HL-60 (cell line): Measurements from ENCODE around the gene ZNF747.

Experiments used
- DNase-seq, 2 experiments: peaks; one replicate each; pipeline ENCODE4 v3.0.0-alpha.2; 2010 to 2020; ENCODE audit warnings: low read depth in 1 of 2, low spot score in 1 of 2
- H3K27ac ChIP-seq: fragments of 250-450 bp; sonication (Bioruptor Pico); replicated peaks from 2 replicates; pipeline ENCODE4 v1.5.1; 2020; ENCODE audit warnings: mild to moderate bottlenecking, moderate library complexity
- H3K27me3 ChIP-seq: fragments of 250-450 bp; sonication (Bioruptor Pico); 2 replicates; pipeline ENCODE4 v1.5.1; 2021; ENCODE audit warnings: mild to moderate bottlenecking, moderate library complexity; ENCODE audit not compliant: insufficient read depth, poor library complexity, severe bottlenecking
- H3K4me3 ChIP-seq: replicated peaks from 2 replicates; pipeline ENCODE4 v1.5.1; 2011; ENCODE audit warnings: mild to moderate bottlenecking, control low read depth, low read length; ENCODE audit not compliant: insufficient read depth
- GABPA ChIP-seq: IDR thresholded peaks from 2 replicates; pipeline ENCODE4 v1.6.1; 2012; ENCODE audit warnings: low read depth
- POLR2AphosphoS5 ChIP-seq: IDR thresholded peaks from 2 replicates; pipeline ENCODE4 v1.6.1; 2012; ENCODE audit warnings: low read depth
- SPI1 ChIP-seq: IDR thresholded peaks from 2 replicates; pipeline ENCODE4 v1.6.1; 2012; ENCODE audit warnings: low read depth, mild to moderate bottlenecking, borderline replicate concordance
- TF ChIP-seq, protein P1 (sequence below): IDR thresholded peaks from 2 replicates; pipeline ENCODE4 v1.6.1; 2012; ENCODE audit warnings: low read depth; ENCODE audit not compliant: insufficient replicate concordance
- TF ChIP-seq, protein P2 (sequence below): IDR thresholded peaks from one replicate; pipeline ENCODE4 v1.5.1; 2011; ENCODE audit warnings: low read length, control low read depth, inconsistent platforms; ENCODE audit not compliant: insufficient read depth

The ZNF747 gene

DNA sequence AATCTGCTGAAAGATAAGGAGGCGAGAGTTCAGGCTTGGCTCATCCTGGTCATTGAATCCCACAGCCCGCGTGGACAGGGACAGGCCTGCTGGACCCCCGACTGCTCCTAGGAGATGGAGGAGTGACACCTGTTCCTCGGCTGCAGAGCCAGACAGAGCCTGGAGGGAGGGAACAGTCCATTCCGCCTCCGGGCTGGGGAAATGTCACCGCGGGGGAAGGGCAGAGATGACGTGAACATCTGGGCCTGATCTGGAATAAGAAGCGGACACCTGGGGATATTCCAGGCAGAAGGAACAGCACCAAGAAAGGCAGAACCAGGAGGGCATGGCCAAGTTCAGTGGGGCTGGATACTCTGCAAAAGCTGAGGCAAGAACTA, 1.5 kb downstream of the ZNF747 start:
- TF ChIP-seq GABPA (no peak), SPI1 (no peak), POLR2AphosphoS5 (no peak)
- TF ChIP-seq, protein P1, sequence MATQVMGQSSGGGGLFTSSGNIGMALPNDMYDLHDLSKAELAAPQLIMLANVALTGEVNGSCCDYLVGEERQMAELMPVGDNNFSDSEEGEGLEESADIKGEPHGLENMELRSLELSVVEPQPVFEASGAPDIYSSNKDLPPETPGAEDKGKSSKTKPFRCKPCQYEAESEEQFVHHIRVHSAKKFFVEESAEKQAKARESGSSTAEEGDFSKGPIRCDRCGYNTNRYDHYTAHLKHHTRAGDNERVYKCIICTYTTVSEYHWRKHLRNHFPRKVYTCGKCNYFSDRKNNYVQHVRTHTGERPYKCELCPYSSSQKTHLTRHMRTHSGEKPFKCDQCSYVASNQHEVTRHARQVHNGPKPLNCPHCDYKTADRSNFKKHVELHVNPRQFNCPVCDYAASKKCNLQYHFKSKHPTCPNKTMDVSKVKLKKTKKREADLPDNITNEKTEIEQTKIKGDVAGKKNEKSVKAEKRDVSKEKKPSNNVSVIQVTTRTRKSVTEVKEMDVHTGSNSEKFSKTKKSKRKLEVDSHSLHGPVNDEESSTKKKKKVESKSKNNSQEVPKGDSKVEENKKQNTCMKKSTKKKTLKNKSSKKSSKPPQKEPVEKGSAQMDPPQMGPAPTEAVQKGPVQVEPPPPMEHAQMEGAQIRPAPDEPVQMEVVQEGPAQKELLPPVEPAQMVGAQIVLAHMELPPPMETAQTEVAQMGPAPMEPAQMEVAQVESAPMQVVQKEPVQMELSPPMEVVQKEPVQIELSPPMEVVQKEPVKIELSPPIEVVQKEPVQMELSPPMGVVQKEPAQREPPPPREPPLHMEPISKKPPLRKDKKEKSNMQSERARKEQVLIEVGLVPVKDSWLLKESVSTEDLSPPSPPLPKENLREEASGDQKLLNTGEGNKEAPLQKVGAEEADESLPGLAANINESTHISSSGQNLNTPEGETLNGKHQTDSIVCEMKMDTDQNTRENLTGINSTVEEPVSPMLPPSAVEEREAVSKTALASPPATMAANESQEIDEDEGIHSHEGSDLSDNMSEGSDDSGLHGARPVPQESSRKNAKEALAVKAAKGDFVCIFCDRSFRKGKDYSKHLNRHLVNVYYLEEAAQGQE, result no peak
- TF ChIP-seq, protein P2, sequence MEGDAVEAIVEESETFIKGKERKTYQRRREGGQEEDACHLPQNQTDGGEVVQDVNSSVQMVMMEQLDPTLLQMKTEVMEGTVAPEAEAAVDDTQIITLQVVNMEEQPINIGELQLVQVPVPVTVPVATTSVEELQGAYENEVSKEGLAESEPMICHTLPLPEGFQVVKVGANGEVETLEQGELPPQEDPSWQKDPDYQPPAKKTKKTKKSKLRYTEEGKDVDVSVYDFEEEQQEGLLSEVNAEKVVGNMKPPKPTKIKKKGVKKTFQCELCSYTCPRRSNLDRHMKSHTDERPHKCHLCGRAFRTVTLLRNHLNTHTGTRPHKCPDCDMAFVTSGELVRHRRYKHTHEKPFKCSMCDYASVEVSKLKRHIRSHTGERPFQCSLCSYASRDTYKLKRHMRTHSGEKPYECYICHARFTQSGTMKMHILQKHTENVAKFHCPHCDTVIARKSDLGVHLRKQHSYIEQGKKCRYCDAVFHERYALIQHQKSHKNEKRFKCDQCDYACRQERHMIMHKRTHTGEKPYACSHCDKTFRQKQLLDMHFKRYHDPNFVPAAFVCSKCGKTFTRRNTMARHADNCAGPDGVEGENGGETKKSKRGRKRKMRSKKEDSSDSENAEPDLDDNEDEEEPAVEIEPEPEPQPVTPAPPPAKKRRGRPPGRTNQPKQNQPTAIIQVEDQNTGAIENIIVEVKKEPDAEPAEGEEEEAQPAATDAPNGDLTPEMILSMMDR, result no peak
- no peak for DNase-seq
- H3K27ac ChIP-seq, result no peak overlapping the region
- no peak overlapping the region for H3K4me3 ChIP-seq
- H3K27me3 ChIP-seq, result no peaks in the 10 kb centered on the region

DNA sequence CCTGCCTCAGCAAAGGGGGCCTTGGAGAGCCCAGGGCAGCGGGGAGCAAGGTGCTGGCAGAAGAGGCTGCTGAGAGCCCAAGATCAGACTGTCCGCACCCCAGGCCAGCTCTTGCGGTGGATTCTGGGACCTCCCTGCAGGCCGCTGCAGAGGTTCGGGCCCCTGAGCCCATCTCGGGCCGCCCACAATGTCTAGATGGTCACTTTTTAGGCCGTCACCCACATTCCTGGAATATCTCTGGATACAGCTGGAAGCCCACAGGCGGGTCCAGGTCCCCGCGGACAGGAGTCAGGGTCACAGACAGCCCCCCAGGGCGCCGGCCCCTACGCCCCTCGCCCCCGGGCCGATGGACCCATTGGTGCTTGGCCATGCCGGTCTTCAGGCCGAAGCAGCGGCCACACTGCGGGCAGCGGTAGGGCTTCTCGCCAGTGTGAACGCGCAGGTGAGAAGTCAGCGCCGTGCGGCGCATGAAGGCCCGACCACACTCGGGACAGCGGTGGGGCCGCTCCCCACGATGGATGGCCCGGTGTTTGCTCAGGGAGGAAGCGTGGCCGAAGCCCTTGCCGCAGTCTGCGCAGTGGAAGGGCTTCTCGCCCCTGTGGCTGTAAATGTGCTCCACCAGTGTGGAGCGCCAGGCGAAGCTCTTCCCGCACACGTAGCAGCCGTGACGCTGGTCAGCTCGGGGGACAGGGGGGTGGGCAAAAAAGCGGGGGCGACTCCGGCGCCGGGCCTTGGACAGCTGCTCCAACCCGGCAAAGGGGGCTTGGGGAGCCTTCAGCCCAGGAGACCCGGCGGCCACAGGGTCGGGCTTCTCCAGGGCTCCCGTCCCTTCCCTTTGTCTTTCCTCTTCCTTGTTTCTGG, 2.1 kb downstream of the ZNF747 start:
- DNase-seq, result no peak
- H3K27me3 ChIP-seq, result no peaks in the 10 kb centered on the region
- no peak for TF ChIP-seq GABPA
- TF ChIP-seq SPI1, result no peak
- no peak overlapping the region for H3K4me3 ChIP-seq
- H3K27ac ChIP-seq, result no peak overlapping the region

DNA sequence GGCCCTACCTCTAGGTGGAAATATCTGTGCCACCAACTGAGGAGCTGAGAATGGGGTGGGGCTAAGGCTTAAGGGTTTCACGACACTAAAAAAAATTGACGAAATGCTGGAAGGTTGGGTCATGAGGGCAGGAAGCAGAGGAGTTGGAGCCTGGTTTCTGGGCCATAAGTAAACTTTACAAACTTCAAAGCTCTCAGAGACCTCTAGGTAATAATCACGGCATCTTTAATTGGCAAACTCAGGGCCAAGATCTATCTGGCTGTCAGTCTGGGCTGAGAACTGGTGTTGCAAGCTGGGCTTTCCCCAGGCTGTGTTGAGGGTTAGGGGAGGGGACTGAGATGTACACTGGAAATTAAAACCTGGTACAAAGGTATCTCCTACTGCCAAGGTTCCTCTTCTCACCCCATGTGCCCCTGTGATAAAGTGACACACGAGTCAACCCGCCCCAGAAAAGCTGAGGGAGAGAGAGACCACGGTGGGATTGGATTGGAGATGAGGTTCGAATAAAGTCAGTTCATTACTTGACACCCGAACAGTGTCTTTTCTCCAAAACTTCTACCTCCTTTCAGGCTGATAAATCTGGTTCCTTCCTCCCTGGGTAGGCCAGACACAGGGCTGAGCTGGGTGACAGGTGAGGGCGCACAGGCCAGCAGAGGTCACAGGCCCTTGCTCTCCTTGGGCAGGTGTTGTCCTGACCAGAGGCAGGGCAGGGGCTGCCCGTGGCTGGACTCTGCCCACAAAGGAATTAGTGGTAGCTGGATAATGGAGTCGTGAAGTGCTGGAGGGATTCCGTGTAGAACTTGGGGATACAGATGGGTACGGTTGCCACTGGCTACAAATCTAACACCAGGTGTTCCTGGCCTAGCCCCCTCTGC, 4.3 kb downstream of the ZNF747 start:
- no peaks in the 10 kb centered on the region for H3K27me3 ChIP-seq
- TF ChIP-seq POLR2AphosphoS5, result no peak
- TF ChIP-seq GABPA, result no peak
- TF ChIP-seq, protein P1, result no peak
- TF ChIP-seq SPI1, result no peak
- TF ChIP-seq, protein P2, result no peak
- no peak overlapping the region for H3K27ac ChIP-seq
- no peak for DNase-seq
- no peak overlapping the region for H3K4me3 ChIP-seq

DNA sequence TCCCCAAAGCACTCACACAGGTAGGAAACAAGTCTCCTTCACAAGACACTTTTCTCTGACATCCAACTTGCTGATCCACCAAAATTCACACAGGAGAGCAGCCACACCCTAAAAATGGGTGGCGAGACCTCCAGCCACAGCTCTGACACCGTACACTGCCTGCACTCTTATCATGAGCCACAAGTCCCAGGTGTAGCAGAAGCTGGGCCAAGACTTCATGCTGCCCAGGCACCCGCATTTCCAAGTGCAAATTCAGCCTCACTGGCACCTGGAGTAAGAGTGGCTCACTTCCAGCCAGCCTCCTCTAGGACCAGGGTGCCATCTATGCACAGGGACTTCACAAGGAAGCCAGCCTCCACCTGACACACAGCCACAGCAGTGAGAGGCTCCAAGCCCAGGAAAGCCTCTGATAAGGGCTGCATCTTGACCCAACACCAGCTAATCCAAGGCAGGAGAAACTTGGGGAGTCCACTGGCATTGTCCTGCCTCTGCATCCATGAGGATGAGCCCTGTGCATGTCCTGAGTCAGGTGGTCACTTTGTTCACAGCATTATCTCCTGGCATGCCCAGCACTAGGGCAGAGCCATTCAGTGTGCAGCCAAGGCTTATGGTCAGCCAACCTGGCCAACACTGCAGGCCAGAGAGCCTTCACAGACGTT, 5.7 kb downstream of the ZNF747 start:
- peak overlapping the region; percentile 100; the same call in 1 of the 2 replicates for H3K27ac ChIP-seq
- TF ChIP-seq POLR2AphosphoS5, result peak; percentile 50; the same call in 1 of the 2 replicates
- TF ChIP-seq, protein P1, result no peak
- no peak for DNase-seq

More for the DNA sequence above, 5.7 kb downstream of the ZNF747 start:
- H3K27me3 ChIP-seq, result no peaks in the 10 kb centered on the region
- no peak overlapping the region for H3K4me3 ChIP-seq
